OCI-LY1 (cell line): ENCODE measurements around the gene ACAT2.

Experiments
- CTCF ChIP-seq: fragments of 200-600 bp; sonication (generic), shearing (Covaris generic); IDR thresholded peaks from 2 replicates; pipeline ENCODE4 v1.5.1; 2017; ENCODE audit warnings: mild to moderate bottlenecking, antibody characterized with exemption, low read length, moderate library complexity, mixed read lengths
- EZH2 ChIP-seq: fragments of 200-600 bp; sonication (generic), shearing (Covaris generic); IDR thresholded peaks from 2 replicates; pipeline ENCODE4 v1.8.0; 2017; ENCODE audit warnings: borderline replicate concordance, mixed run types, mild to moderate bottlenecking, antibody characterized with exemption, low read length, moderate library complexity, mixed read lengths

- TF ChIP-seq CTCF (no peak), EZH2 (no peak)
These were observed 57.3 kb downstream of the ACAT2 start for GRCh38 chr6:159819098-159819497.
